Mesenchymal stem cell (in vitro differentiated cells and primary cell): ENCODE measurements around the gene ARF6.
A peak's percentile ranks its signal among the peaks of the same experiment; 100 is the strongest.

Experiments used
- DNase-seq: peaks from one replicate; pipeline ENCODE4 v3.0.0-alpha.2; 2013
- H2AFZ ChIP-seq: one replicate; pipeline ENCODE4 v1.6.1; 2013; ENCODE audit warnings: low read depth, mild to moderate bottlenecking, control low read depth, inconsistent platforms, low read length, moderate library complexity
- H2AK5ac ChIP-seq: 2 replicates; pipeline ENCODE4 v1.6.1; 2013; ENCODE audit warnings: low read length, moderate library complexity, mild to moderate bottlenecking, inconsistent platforms; ENCODE audit not compliant: severe bottlenecking
- H2BK120ac ChIP-seq: one replicate; pipeline ENCODE4 v1.6.1; 2013; ENCODE audit warnings: low read depth, mild to moderate bottlenecking, inconsistent platforms, low read length, moderate library complexity
- H2BK12ac ChIP-seq, 2 experiments: one replicate each; pipeline ENCODE4 v1.6.1; 2013; ENCODE audit warnings: inconsistent platforms in 2 of 2, low read length in 2 of 2, mild to moderate bottlenecking in 2 of 2, moderate library complexity in 2 of 2, control low read depth in 1 of 2
- H2BK15ac ChIP-seq: one replicate; pipeline ENCODE4 v1.6.1; 2013; ENCODE audit warnings: mild to moderate bottlenecking, low read depth, inconsistent platforms; ENCODE audit not compliant: poor library complexity, severe bottlenecking
- H2BK5ac ChIP-seq: 2 replicates; pipeline ENCODE4 v1.6.1; 2013; ENCODE audit warnings: low read depth, mild to moderate bottlenecking, low read length, control low read depth, inconsistent platforms; ENCODE audit not compliant: poor library complexity, severe bottlenecking
- H3K14ac ChIP-seq, 2 experiments: one replicate each; pipeline ENCODE4 v1.6.1; 2013; ENCODE audit warnings: inconsistent platforms in 2 of 2, low read length in 2 of 2, control low read depth in 1 of 2, mild to moderate bottlenecking in 1 of 2, moderate library complexity in 1 of 2
- H3K18ac ChIP-seq, 2 experiments: one replicate each; pipeline ENCODE4 v1.6.1; 2013; ENCODE audit warnings: inconsistent platforms in 2 of 2, low read length in 2 of 2, control low read depth in 1 of 2, low read depth in 1 of 2, mild to moderate bottlenecking in 1 of 2
- H3K23ac ChIP-seq, 2 experiments: one replicate each; pipeline ENCODE4 v1.6.1; 2013; ENCODE audit warnings: inconsistent platforms in 2 of 2, low read length in 2 of 2, mild to moderate bottlenecking in 2 of 2, moderate library complexity in 2 of 2, control low read depth in 1 of 2
- H3K27ac ChIP-seq: 2 replicates; pipeline ENCODE4 v1.5.1; 2013; ENCODE audit warnings: mild to moderate bottlenecking, moderate library complexity, low read length, control low read depth, inconsistent platforms; ENCODE audit not compliant: poor library complexity, severe bottlenecking
- H3K27me3 ChIP-seq, 2 experiments: 2 replicates each; pipeline versions ENCODE4 v1.6.1 to v1.7.0; 2013; ENCODE audit warnings: low read length in 2 of 2, mild to moderate bottlenecking in 2 of 2, moderate library complexity in 2 of 2, control low read depth in 1 of 2, inconsistent platforms in 1 of 2; ENCODE audit not compliant: control insufficient read depth in 1 of 2, insufficient read depth in 1 of 2
- H3K36me3 ChIP-seq, 2 experiments: 2 replicates each; pipeline versions ENCODE4 v1.6.1 to v1.7.0; 2013; ENCODE audit warnings: low read length in 2 of 2, control low read depth in 1 of 2, inconsistent platforms in 1 of 2, low read depth in 1 of 2, mild to moderate bottlenecking in 1 of 2; ENCODE audit not compliant: insufficient read depth in 2 of 2, control insufficient read depth in 1 of 2
- H3K4ac ChIP-seq, 2 experiments: one replicate each; pipeline ENCODE4 v1.6.1; 2013; ENCODE audit warnings: inconsistent platforms in 2 of 2, low read length in 2 of 2, mild to moderate bottlenecking in 2 of 2, moderate library complexity in 2 of 2, control low read depth in 1 of 2, low read depth in 1 of 2
- H3K4me1 ChIP-seq: 2 replicates; pipeline ENCODE4 v1.6.1; 2013; ENCODE audit warnings: low read depth, low read length, control low read depth; ENCODE audit not compliant: control insufficient read depth, insufficient read depth
- H3K4me2 ChIP-seq: 2 replicates; pipeline ENCODE4 v1.6.1; 2013; ENCODE audit warnings: low read length, mild to moderate bottlenecking, inconsistent platforms; ENCODE audit not compliant: poor library complexity, severe bottlenecking
- H3K4me3 ChIP-seq, 2 experiments: 2 replicates each; pipeline versions ENCODE4 v1.5.1 to v1.7.0; 2013; ENCODE audit warnings: low read length in 2 of 2, mild to moderate bottlenecking in 2 of 2, control low read depth in 1 of 2, low read depth in 1 of 2; ENCODE audit not compliant: insufficient read depth in 1 of 2
- H3K79me1 ChIP-seq: replicated peaks from 2 replicates; pipeline ENCODE4 v1.6.1; 2013; ENCODE audit warnings: mild to moderate bottlenecking, control low read depth, low read length, inconsistent platforms; ENCODE audit not compliant: poor library complexity, severe bottlenecking
- H3K9ac ChIP-seq: 2 replicates; pipeline ENCODE4 v1.7.0; 2013; ENCODE audit warnings: mild to moderate bottlenecking, low read length, moderate library complexity
- H3K9me3 ChIP-seq: 2 replicates; pipeline ENCODE4 v1.7.0; 2013; ENCODE audit warnings: mild to moderate bottlenecking, low read length; ENCODE audit not compliant: control insufficient read depth
- H4K8ac ChIP-seq: one replicate; pipeline ENCODE4 v1.6.1; 2013; ENCODE audit warnings: inconsistent platforms, mild to moderate bottlenecking, low read length, moderate library complexity
- H4K91ac ChIP-seq: one replicate; pipeline ENCODE4 v1.6.1; 2013; ENCODE audit warnings: mild to moderate bottlenecking, low read length, inconsistent platforms
- WGBS: methylation state at CpG from one replicate; pipeline ENCODE4 v1.1.7; 2013; ENCODE audit warnings: mixed read lengths; 5-methylcytosine and 5-hydroxymethylcytosine counted together

ARF6 gene

DNA sequence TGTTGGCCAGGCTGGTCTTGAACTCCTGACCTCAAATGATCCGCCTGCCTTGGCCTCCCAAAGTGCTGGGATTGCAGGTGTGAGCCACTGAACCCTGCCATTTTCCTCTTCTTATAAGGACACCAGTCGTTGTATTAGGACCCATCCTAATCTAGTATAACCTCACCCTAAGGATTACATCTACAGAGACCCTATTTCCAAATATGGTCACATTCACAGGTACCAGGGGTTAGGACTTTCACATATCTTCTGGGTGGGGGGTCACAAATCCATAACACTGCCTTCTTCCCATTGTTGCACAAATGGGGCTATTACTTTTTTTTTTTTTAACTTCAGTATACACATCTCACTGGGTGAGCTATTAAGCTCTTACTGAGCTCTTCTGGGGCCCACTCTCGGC, 38.6 kb downstream of the ARF6 start:
- no peaks in the 10 kb centered on the region for H3K36me3 ChIP-seq
- WGBS, result 91% methylated on average over 3 of the region's 3 CpGs
- no peaks in the 10 kb centered on the region for H3K27me3 ChIP-seq
- H2BK12ac ChIP-seq, result no peak overlapping the region
- H3K4me3 ChIP-seq, result no peak overlapping the region
- H2BK120ac ChIP-seq, result no peak overlapping the region
- H2BK5ac ChIP-seq, result no peak overlapping the region
- no peaks in the 10 kb centered on the region for H3K79me1 ChIP-seq
- DNase-seq, result no peak
- H3K4me2 ChIP-seq, result no peak overlapping the region
- no peak overlapping the region for H4K91ac ChIP-seq
- H2BK15ac ChIP-seq, result peak overlapping the region; percentile 52
- H3K4ac ChIP-seq, result no peak overlapping the region
- H3K4me1 ChIP-seq, result peaks cover 2% of the 10 kb centered on the region
- H2AK5ac ChIP-seq, result no peak overlapping the region
- H3K27ac ChIP-seq, result no peak overlapping the region
- H2AFZ ChIP-seq, result no peak overlapping the region
- H3K9me3 ChIP-seq, result no peaks in the 10 kb centered on the region
- H4K8ac ChIP-seq, result no peak overlapping the region
- H3K23ac ChIP-seq, result no peak overlapping the region
- H3K9ac ChIP-seq, result no peak overlapping the region
- H3K14ac ChIP-seq, result no peak overlapping the region
- no peak overlapping the region for H3K18ac ChIP-seq

GRCh38 chr14:49933128-49933527, 40.2 kb downstream of the ARF6 start:
- Histone ChIP-seq H3K4me2 (no peak overlapping the region), H3K14ac (no peak overlapping the region), H3K4me1 (peaks cover 2% of the 10 kb centered on the region), H2BK15ac (no peak overlapping the region), H2AK5ac (no peak overlapping the region), H3K23ac (no peak overlapping the region), H3K18ac (no peak overlapping the region), H2BK120ac (no peak overlapping the region), H3K27ac (no peak overlapping the region), H4K8ac (no peak overlapping the region), H3K4me3 (no peak overlapping the region), H3K4ac (no peak overlapping the region), H2AFZ (no peak overlapping the region), H4K91ac (no peak overlapping the region), H3K9me3 (no peaks in the 10 kb centered on the region), H3K79me1 (no peaks in the 10 kb centered on the region), H2BK5ac (no peak overlapping the region), H2BK12ac (no peak overlapping the region), H3K27me3 (no peaks in the 10 kb centered on the region), H3K9ac (no peak overlapping the region), H3K36me3 (no peaks in the 10 kb centered on the region)
- WGBS, result 90% methylated on average over 2 of the region's 4 CpGs
- no peak for DNase-seq

DNA sequence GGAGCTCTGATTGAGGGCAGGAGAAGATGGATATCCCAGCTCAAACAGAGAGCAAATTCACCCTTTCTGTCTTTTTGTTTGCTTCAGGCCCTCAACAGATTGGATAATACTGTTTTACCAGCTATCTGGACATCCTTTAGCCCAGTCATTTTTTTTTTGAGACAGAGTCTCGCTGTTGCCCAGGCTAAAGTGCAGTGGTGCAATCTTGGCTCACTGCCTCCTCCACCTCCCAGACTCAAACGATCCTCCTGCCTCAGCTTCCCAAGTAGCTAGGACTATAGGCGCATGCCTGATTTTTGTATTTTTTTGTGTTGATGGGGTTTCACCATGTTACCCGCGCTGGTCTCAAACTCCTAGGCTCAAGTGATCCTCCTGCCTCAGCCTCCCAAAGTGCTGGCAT, 40.8 kb downstream of the ARF6 start:
- WGBS, result 82% methylated on average over 4 of the region's 5 CpGs

GRCh38 chr14:49934646-49935045, 41.8 kb downstream of the ARF6 start:
- Histone ChIP-seq H2BK15ac (no peak overlapping the region), H2BK5ac (no peak overlapping the region), H3K79me1 (no peaks in the 10 kb centered on the region), H2BK12ac (no peak overlapping the region), H3K4me3 (no peak overlapping the region), H2AK5ac (no peak overlapping the region), H3K9me3 (no peaks in the 10 kb centered on the region), H4K8ac (no peak overlapping the region), H2AFZ (no peak overlapping the region), H3K4me1 (peaks cover 2% of the 10 kb centered on the region), H3K36me3 (no peaks in the 10 kb centered on the region), H3K9ac (no peak overlapping the region), H3K18ac (no peak overlapping the region), H3K14ac (no peak overlapping the region), H3K4me2 (no peak overlapping the region), H3K27ac (no peak overlapping the region), H2BK120ac (no peak overlapping the region), H4K91ac (no peak overlapping the region), H3K23ac (no peak overlapping the region), H3K27me3 (no peaks in the 10 kb centered on the region), H3K4ac (no peak overlapping the region)
- DNase-seq, result peak; percentile 38

More for the DNA sequence above, 40.8 kb downstream of the ARF6 start:
- H2AFZ ChIP-seq, result no peak overlapping the region
- H3K18ac ChIP-seq, result no peak overlapping the region
- no peak overlapping the region for H3K9ac ChIP-seq
- H4K8ac ChIP-seq, result no peak overlapping the region
- H3K27ac ChIP-seq, result no peak overlapping the region
- H3K14ac ChIP-seq, result no peak overlapping the region
- no peaks in the 10 kb centered on the region for H3K27me3 ChIP-seq
- H4K91ac ChIP-seq, result no peak overlapping the region
- H3K4ac ChIP-seq, result no peak overlapping the region
- H3K4me3 ChIP-seq, result no peak overlapping the region
- H2BK120ac ChIP-seq, result no peak overlapping the region
- H3K4me1 ChIP-seq, result peaks cover 2% of the 10 kb centered on the region
- H3K79me1 ChIP-seq, result no peaks in the 10 kb centered on the region
- H2BK12ac ChIP-seq, result peak overlapping the region in 1 of 2 experiments; percentile 54
- H3K9me3 ChIP-seq, result no peaks in the 10 kb centered on the region
- H2AK5ac ChIP-seq, result no peak overlapping the region
- no peak for DNase-seq
- H2BK5ac ChIP-seq, result no peak overlapping the region
- H3K23ac ChIP-seq, result no peak overlapping the region
- no peak overlapping the region for H3K4me2 ChIP-seq
- H3K36me3 ChIP-seq, result no peaks in the 10 kb centered on the region
- H2BK15ac ChIP-seq, result no peak overlapping the region
